Measurements from ENCODE around the gene TMEM231. TPM values are rescaled to one million over a fixed set of nuclear protein-coding genes. Genes with fewer than 3 reads are reported as not detected.
A peak's percentile ranks its signal among the peaks of the same experiment; 100 is the strongest.
"Not testable (repeated sequence)": the region's sequence is repeated elsewhere in the genome, so short reads cannot be mapped to it uniquely, and the experiment has no call there.

The TMEM231 gene
- polyA plus RNA-seq, 6 donors from 2014 or later = 0.21 to 1.4 (median 1.1) TPM; not detected in 1

- Mint-ChIP-seq H3K36me3 (no peaks in the 10 kb centered on the region), H3K9me3 (no peaks in the 10 kb centered on the region), H3K4me3 (no peak overlapping the region), H3K4me1 (no peaks in the 10 kb centered on the region), H3K27ac (peak overlapping the region in 1 of 6 donors; percentile 33), H3K27me3 (peaks cover 0 to 12% (median 4%) of the 10 kb centered on the region in 3 donors)
- ATAC-seq (ENCODE audit: low read depth in 2 of 2) = no peak
- DNase-seq = no peak
Observed at GRCh38 chr16:75506107-75506506, 49.9 kb downstream of the TMEM231 start.

GRCh38 chr16:75503801-75504200, 52.3 kb downstream of the TMEM231 start:
- Mint-ChIP-seq H3K27me3 (peaks cover 0 to 9% (median 4%) of the 10 kb centered on the region in 3 donors), H3K4me1 (no peaks in the 10 kb centered on the region), H3K9me3 (no peaks in the 10 kb centered on the region), H3K4me3 (no peak overlapping the region), H3K27ac (peak overlapping the region in 1 of 6 donors; percentile 10), H3K36me3 (no peaks in the 10 kb centered on the region)
- no peak for ATAC-seq (ENCODE audit: low read depth in 2 of 2)
- no peak for DNase-seq

- Mint-ChIP-seq H3K9me3 (no peaks in the 10 kb centered on the region), H3K4me1 (no peaks in the 10 kb centered on the region), H3K27me3 (peaks cover 0 to 5% (median 4%) of the 10 kb centered on the region in 3 donors), H3K4me3 (no peak overlapping the region), H3K36me3 (no peaks in the 10 kb centered on the region), H3K27ac (no peak overlapping the region)
- DNase-seq (no peak), ATAC-seq (ENCODE audit: low read depth in 2 of 2) (no peak)
Observed at GRCh38 chr16:75502916-75503605, 53.0 kb downstream of the TMEM231 start.

- H3K4me1 Mint-ChIP-seq; H3K27ac Mint-ChIP-seq; H3K36me3 Mint-ChIP-seq; H3K9me3 Mint-ChIP-seq; DNase-seq; ATAC-seq (ENCODE audit: low read depth in 2 of 2); H3K4me3 Mint-ChIP-seq: not testable (repeated sequence)
- peaks cover 6 to 12% (median 9%) of the 10 kb centered on the region in 3 donors for H3K27me3 Mint-ChIP-seq
Observed at GRCh38 chr16:75501820-75502219, 54.2 kb downstream of the TMEM231 start.

- DNase-seq (no peak), ATAC-seq (ENCODE audit: low read depth in 2 of 2) (no peak)
- Mint-ChIP-seq H3K4me3 (no peak overlapping the region), H3K36me3 (no peaks in the 10 kb centered on the region), H3K9me3 (no peaks in the 10 kb centered on the region), H3K27me3 (peaks cover 8 to 10% (median 8%) of the 10 kb centered on the region in 3 donors), H3K4me1 (no peaks in the 10 kb centered on the region), H3K27ac (no peak overlapping the region)
Observed at GRCh38 chr16:75501359-75501758, 54.7 kb downstream of the TMEM231 start.

- peaks cover 16 to 22% (median 18%) of the 10 kb centered on the region in 3 donors for H3K27me3 Mint-ChIP-seq
Observed at GRCh38 chr16:75498605-75499322, 57.3 kb downstream of the TMEM231 start.

GRCh38 chr16:75497558-75497957, 58.5 kb downstream of the TMEM231 start:
- Mint-ChIP-seq H3K27ac (no peak overlapping the region), H3K36me3 (no peaks in the 10 kb centered on the region), H3K27me3 (peaks cover 16 to 27% (median 18%) of the 10 kb centered on the region in 3 donors), H3K4me1 (peaks cover 6 to 8% (median 8%) of the 10 kb centered on the region in 3 donors), H3K4me3 (no peak overlapping the region), H3K9me3 (no peaks in the 10 kb centered on the region)
- no peak for DNase-seq
- ATAC-seq (ENCODE audit: low read depth in 2 of 2) = no peak

More at GRCh38 chr16:75498605-75499322, 57.3 kb downstream of the TMEM231 start:
- H3K36me3 Mint-ChIP-seq; H3K27ac Mint-ChIP-seq; H3K4me3 Mint-ChIP-seq; H3K9me3 Mint-ChIP-seq; H3K4me1 Mint-ChIP-seq; DNase-seq; ATAC-seq (ENCODE audit: low read depth in 2 of 2): not testable (repeated sequence)

GRCh38 chr16:75495076-75495674, 60.9 kb downstream of the TMEM231 start, which contains the start of gene CHST6:
TSS of gene CHST6 (minus strand) at chr16:75495441. CDS start at chr16:75479828, 15,613 bp downstream.
- Mint-ChIP-seq H3K9me3 (no peaks in the 10 kb centered on the region), H3K27me3 (peaks cover 16 to 27% (median 18%) of the 10 kb centered on the region in 3 donors), H3K4me3 (peak within 1 kb of the TSS; percentile 53 to 89 (median 85)), H3K36me3 (no peaks in the 10 kb centered on the region), H3K27ac (peak within 1 kb of the TSS in 2 of 6 donors; percentile 26 to 37), H3K4me1 (peaks cover 6 to 10% (median 8%) of the 10 kb centered on the region in 3 donors)
- ATAC-seq (ENCODE audit: low read depth in 2 of 2) (peak; percentile 78 to 81), DNase-seq (peak; percentile 29)

GRCh38 chr16:75494661-75495075, 61.4 kb downstream of the TMEM231 start:
- Mint-ChIP-seq H3K27me3 (peaks cover 16 to 27% (median 18%) of the 10 kb centered on the region in 3 donors), H3K4me1 (peaks cover 6 to 11% (median 8%) of the 10 kb centered on the region in 3 donors), H3K9me3 (no peaks in the 10 kb centered on the region), H3K27ac (peak overlapping the region in 1 of 6 donors; percentile 26), H3K36me3 (no peaks in the 10 kb centered on the region), H3K4me3 (peak overlapping the region; percentile 53 to 89 (median 85))
- ATAC-seq (ENCODE audit: low read depth in 2 of 2) = peak; percentile 57 to 61
- DNase-seq = no peak

GRCh38 chr16:75494184-75494583, 61.9 kb downstream of the TMEM231 start:
- Mint-ChIP-seq H3K4me3 (peak overlapping the region in 7 of 8 donors; percentile 53 to 89 (median 84)), H3K36me3 (no peaks in the 10 kb centered on the region), H3K4me1 (peaks cover 6 to 11% (median 8%) of the 10 kb centered on the region in 3 donors), H3K27me3 (peaks cover 16 to 27% (median 18%) of the 10 kb centered on the region in 3 donors), H3K27ac (no peak overlapping the region), H3K9me3 (no peaks in the 10 kb centered on the region)
- DNase-seq (no peak), ATAC-seq (ENCODE audit: low read depth in 2 of 2) (no peak)

- no peaks in the 10 kb centered on the region for H3K36me3 Mint-ChIP-seq
- peaks cover 9 to 21% (median 13%) of the 10 kb centered on the region in 3 donors for H3K27me3 Mint-ChIP-seq
- peaks cover 8 to 21% (median 12%) of the 10 kb centered on the region in 3 donors for H3K4me1 Mint-ChIP-seq
- no peak overlapping the region for H3K27ac Mint-ChIP-seq
- no peaks in the 10 kb centered on the region for H3K9me3 Mint-ChIP-seq
- ATAC-seq (ENCODE audit: low read depth in 2 of 2) = peak in 1 of 2 donors; percentile 20
- DNase-seq = no peak
- H3K4me3 Mint-ChIP-seq = no peak overlapping the region
Observed at GRCh38 chr16:75491876-75492275, 64.2 kb downstream of the TMEM231 start.

- DNase-seq = no peak
- Mint-ChIP-seq H3K9me3 (no peaks in the 10 kb centered on the region), H3K27ac (peak overlapping the region in 3 of 6 donors; percentile 20 to 74 (median 66)), H3K27me3 (peaks cover 0 to 4% (median under 1%) of the 10 kb centered on the region in 3 donors), H3K36me3 (no peaks in the 10 kb centered on the region), H3K4me1 (peaks cover 20 to 44% (median 27%) of the 10 kb centered on the region in 3 donors), H3K4me3 (peak overlapping the region in 1 of 8 donors; percentile 9)
- no peak for ATAC-seq (ENCODE audit: low read depth in 2 of 2)
Observed at GRCh38 chr16:75488322-75488721, 67.7 kb downstream of the TMEM231 start.

All from naive B cell (primary cell).